ENCODE results near the gene TMEM43. TPM values are rescaled to one million over a fixed set of nuclear protein-coding genes. Genes with fewer than 3 reads are reported as not detected.
"Not testable (repeated sequence)": the region's sequence is repeated elsewhere in the genome, so short reads cannot be mapped to it uniquely, and the experiment has no call there.

Gene TMEM43
- total RNA-seq, 1 donor from 2014 or later: 99.3 TPM

GRCh38 chr3:14120921-14121448, 3.9 kb upstream of the TMEM43 start:
- not testable (repeated sequence) for DNase-seq (ENCODE audit: low spot score)

DNA sequence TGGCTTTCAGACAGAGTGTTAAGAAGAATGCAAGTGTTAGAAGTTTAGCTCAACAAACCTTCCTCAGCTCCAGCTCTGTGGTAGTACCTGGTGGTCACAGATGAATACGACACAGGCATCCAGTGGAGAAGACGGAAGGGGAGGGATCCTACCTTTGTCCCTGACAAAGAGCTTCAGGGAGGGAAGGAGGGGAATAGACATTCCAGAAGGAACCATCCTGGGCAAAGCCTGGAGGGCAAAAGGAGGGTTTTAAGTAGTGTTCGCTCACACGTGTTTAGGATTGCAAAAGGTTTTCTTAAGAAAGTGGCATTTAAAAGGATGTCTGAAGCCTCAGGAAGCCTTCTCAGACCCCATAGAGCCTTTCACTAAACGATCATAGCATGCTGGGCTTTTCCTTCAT, 3.0 kb upstream of the TMEM43 start:
- DNase-seq (ENCODE audit: low spot score): no peak

DNA sequence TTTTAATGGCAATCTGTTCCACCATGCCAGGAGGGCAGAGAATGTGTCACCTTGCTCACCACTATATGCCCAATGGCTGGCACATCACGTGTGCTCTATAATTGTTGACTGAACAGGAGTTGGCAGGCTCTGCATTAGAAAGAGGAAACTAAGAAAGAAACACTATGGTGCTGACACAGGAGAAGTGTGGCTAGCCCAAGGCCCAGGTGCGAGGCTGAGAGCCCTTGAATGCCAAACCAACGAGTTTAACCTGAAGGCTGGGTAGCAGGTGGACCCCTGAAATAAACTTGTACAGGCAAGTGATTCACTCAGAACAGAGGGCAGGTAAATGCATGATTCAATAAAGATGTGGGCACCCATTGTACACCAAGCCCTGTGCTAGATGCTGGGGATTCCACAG, 2.6 kb upstream of the TMEM43 start:
- DNase-seq (ENCODE audit: low spot score): no peak

DNA sequence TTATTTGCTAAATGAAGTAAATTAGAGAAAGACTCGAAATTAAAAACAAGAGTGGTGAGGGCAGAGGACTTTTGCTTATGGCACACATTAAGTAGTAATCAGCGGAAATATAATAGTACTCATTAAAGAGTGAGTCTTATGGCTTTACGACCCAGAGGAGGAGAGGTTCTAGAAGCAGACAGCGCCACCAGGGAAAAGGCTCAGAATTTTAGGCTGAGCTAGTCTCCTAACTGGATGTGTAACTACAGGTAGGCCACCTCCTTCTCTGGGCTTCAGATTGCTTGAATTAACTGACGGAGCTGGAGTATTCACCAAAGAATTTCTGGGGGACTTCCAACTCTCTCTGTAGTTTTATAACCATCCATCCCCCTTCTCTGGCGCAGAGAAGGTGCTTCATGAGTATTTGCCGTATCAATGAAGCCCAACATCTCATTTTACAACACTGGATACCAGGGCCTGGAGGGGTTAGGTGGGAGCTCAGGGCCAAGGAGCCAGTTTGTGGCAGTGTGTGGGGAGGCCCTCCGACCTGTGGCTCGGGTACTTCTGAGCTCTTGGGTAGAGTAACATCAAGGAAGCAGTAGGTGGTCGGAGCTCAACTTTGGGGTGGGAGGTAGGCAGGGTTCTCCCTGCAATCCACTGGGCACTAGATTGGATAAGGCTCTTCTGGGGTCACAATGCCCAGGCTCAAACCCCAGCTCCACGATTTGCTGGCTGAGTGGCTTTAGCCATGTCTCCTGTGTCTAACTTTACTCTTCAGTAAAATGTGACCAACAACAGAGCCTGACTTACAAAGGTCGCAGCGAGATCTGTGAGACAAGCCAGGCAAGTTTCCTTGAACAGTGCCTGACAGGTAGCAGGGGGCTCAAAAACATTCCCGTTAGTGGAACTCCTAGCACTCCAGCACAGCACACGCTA, 1.3 kb upstream of the TMEM43 start:
- no peak for DNase-seq (ENCODE audit: low spot score)

DNA sequence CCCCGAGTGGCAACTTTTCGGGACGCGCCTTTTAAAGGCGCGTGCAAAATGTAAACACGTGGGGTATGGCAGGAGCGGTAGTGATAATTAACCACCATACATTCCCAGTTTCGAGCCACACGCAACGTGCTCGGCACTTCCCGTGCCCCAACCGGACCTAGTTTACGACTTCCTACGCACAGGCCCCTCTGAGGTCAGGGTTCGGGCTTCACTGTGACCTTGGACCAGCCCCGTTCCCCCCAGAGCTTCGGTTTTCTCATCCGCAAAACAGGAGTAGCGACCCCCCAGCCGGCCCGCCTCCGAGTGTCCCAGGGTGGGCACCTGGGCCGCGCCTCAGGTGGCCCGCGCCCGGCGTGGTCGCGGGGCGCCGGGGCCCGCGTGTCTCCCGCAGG, 633 bp upstream of the TMEM43 start:
- no peak for DNase-seq (ENCODE audit: low spot score)

DNA sequence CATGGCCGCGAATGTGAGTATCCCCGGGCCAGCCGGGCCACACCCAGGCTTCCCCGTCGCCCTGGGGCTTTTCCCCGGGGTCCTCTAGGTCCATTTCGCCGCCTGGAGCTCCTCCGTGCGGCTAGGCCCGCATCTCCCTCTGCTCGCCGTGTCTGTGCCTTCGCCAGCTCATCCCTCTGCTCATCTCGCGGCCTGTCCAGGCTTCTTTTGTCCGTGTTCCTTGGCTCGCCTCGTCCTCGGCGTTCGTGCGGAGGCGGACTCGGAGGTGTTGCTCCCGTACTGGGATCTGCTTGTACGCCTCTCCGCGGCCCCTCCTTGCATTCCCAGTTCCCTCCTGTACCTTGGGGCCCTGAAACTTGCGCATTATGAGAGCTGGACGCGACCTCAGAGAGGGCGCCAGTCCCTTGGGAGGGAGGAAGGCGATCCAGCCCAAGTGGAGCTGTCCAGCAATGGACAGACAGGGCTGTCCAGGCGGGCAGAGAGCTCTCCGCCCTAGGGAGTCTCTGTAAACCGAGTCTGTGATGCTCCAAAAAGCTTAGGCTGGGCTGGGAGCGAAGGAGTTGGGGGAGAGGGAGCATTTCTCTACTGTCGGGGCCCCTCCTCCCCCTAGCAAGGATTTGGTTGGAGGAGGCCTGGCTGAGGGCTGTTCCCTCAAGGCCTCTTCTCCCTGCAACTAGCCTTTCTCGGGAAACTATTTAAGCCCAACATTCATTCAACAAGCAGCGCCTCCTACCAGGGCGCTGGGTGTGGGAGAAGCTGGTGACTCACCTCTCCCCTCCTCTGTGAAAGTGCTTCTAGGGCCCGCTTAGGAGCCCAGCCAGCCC, 553 bp downstream of the TMEM43 start:
- DNase-seq (ENCODE audit: low spot score): peak; percentile 91

DNA sequence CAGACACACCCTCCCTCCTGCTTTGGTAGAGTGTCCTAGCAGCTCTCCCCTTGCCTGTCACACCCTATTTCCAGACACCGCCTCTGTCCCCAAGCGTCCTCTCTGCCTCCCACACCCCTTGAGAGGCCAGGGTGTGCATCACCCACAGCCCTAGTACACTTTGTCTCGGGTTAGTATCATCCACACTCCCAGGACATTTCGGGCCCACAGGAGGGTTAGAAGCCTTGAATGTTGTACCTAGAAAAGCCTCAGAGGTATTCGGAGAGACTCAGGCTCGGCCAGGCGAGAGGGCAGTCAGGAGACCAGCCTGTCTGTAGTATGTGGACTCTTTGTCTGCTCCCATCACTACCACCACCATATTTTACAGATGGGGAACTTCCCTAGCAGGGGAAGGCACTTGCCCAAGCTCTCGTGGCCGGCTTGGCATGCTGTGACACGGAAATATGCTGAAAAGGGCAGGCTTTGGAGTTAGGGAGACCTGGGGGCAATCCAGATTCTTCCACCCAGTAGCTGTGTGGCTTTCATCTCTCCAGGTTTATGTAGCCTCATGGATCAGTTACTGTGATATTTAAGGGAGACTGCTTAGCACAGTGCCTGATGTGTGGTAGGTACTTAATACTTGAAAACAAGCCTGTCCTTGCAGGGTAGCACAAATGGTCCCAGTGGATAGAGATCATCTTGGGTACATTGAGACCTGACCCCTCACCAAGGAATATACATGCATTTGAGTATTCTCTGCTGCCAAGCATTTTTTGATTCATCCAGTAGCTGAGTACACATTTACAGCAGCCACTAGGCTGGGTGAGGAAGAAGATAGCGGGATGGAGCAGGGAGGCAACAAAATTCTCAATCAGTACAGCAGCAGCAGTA, 1.4 kb downstream of the TMEM43 start:
- DNase-seq (ENCODE audit: low spot score): no peak

- DNase-seq (ENCODE audit: low spot score): no peak
Measured at GRCh38 chr3:14126887-14127505, 2.1 kb downstream of the TMEM43 start.

- peak; percentile 65 for DNase-seq (ENCODE audit: low spot score)
Measured at GRCh38 chr3:14127516-14128161, 2.8 kb downstream of the TMEM43 start.

GRCh38 chr3:14128724-14129123, 3.9 kb downstream of the TMEM43 start:
- no peak for DNase-seq (ENCODE audit: low spot score)

DNA sequence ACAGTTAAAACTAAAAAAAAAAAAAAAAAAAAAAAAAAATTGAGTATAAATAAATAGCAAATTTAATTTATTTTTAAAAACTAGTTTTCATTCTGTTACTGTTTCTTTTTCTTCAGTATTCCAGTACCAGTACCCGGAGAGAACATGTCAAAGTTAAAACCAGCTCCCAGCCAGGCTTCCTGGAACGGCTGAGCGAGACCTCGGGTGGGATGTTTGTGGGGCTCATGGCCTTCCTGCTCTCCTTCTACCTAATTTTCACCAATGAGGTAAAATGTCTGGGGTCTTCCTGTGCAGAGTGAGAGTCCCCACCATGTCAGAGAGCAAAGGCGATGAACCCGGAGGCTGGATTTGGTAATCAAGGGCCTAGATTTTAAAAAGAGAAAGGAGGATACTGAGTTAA, 4.4 kb downstream of the TMEM43 start:
- DNase-seq (ENCODE audit: low spot score): no peak

- DNase-seq (ENCODE audit: low spot score): no peak
Measured at GRCh38 chr3:14130230-14130629, 5.4 kb downstream of the TMEM43 start.

DNA sequence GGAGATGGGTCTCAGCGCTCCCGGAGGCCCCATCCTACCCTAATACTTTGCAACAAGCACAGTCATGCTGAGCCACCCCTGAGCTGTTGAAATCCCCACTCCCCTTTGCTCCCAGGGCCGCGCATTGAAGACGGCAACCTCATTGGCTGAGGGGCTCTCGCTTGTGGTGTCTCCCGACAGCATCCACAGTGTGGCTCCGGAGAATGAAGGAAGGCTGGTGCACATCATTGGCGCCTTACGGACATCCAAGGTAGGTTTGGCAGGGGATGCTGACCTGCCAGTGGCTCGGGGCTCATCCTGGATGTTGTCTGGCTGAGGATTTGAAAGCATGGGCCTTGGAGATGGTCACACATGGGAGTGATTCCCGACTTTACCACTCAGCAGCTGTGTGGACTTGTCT, 5.9 kb downstream of the TMEM43 start:
- DNase-seq (ENCODE audit: low spot score): no peak

- DNase-seq (ENCODE audit: low spot score): no peak
Measured at GRCh38 chr3:14131134-14131533, 6.3 kb downstream of the TMEM43 start.

DNA sequence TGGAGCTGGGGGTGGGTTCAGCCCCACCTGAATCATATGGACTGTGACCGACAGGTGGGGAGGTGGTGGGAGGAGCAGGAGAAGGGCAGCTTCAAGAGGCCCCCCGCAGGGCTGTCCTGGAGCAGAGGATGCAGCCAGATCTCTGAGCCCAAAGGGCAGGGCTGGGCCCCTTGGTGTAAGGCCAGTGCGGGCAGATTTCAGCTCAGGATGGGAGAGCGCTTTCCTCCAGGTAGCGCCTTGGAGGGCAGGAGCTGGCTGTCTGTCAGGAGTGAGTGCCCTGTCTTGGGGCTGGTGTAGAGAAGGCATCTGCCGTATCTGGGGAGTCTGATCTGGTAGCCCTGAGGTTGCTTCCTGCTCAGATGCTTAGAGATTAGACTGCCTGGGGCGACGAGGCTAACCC, 7.3 kb downstream of the TMEM43 start:
- DNase-seq (ENCODE audit: low spot score): no peak

DNA sequence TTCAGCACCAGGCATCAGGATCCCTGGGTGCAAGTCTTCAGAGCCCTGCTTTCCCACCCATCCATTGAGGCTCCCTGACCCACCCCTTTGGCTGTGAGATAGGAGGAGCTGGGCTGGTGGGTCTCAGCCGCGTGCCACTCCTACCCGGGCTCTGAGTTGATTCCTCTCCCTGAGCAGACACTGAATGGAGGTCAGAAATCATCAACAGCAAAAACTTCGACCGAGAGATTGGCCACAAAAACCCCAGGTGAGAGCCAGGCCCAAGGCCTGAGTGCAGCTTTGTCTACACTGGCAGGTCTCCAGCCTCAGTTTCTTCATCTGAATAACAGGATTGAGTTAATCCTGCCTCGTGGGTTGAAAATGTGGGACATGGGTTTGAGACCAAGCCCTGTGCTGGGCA, 7.8 kb downstream of the TMEM43 start:
- peak; percentile 62 for DNase-seq (ENCODE audit: low spot score)

DNA sequence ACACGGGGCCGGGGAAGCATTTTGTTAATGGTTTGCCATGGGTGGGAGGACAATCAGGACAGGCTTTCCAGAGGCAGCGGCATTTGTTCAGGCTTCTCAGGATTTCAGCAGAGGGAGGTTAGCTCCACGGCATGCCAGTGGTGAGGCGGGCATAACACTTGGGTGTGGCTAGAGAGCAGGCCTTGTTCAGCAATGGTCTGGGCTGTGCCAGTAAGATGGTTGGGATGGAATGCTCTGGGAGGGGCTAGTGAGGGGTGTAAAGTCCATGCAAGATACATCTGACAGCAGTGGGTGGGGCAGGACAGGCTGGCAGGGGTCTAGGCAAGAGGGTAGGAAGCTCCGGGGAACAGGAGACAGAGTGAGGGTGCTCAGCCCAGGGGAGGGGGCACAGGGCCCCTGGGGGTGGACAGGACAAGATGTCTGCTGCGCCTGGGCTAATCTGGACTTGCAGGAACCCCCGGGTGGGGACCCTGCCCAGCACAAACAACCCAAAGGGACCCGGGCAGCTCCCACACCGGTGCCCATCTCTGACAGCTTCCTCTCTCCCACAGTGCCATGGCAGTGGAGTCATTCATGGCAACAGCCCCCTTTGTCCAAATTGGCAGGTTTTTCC, 8.4 kb downstream of the TMEM43 start:
- peak; percentile 79 for DNase-seq (ENCODE audit: low spot score)

DNA sequence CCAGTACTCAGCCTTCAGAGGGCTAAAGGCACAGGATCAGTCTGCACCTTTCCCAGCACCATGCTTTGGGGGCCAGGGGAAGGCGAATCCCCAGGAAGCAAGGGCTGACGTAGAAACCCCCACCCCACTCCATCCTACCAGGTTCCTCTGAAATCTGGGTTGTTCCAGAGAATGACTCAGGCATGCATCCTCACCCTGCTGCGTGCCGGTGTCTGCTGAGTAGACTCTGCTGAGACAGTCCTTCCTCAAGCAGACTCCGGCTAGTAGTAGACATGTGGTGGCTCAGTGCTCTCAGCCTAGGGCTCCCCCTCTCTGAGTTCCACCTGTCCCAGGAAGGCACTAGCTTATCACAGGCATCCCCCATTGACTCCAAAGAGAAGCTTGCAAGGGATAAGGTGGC, 9.0 kb downstream of the TMEM43 start:
- no peak for DNase-seq (ENCODE audit: low spot score)

DNA sequence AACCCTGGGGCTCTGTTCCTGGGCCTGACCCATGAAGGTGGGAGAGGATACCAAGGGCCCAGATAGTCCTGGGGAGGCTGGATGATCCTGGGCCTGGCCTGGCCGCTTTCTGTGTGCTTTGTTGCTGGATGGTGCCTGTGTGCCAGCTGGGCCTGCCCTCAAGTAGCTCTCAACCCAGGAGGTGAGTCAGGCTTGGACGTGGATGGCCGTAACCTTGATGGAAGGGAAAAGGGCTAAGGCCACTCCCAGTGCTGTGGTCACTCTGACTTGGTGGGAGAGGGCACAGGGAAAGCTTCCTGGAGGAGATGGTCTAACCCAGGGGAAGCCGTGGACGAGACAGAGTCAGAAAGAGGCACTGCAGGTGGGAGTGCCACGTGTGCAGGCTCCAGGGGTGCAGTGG, 9.4 kb downstream of the TMEM43 start:
- DNase-seq (ENCODE audit: low spot score): no peak

DNA sequence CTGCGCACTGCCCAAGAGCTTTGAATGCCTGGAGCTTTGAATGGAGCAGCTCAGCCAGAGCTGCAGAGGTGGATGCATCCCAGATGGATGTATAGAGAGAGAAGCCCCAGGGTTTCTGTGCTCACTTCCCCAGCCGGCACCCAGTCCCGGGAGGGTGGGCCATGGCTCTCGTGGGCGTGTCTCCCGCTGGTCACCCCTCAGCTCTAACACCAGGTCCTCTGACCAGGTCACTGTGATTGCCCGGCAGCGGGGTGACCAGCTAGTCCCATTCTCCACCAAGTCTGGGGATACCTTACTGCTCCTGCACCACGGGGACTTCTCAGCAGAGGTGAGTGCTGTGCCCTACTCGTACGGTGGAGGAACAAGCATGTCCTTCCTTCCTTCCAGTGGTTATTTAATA, 10.7 kb downstream of the TMEM43 start:
- DNase-seq (ENCODE audit: low spot score): no peak

Data from mesenteric fat pad (tissue), 1 donor.